GM20000 (cell line): Measurements from ENCODE around the gene NFIC.
"Not testable (repeated sequence)": the region's sequence is repeated elsewhere in the genome, so short reads cannot be mapped to it uniquely, and the experiment has no call there.

ENCODE experiments used
- DNase-seq: peaks from one replicate; pipeline ENCODE4 v3.0.0; 2012; ENCODE audit warnings: low spot score
- TF ChIP-seq, protein P1 (sequence below): IDR thresholded peaks from 2 replicates; pipeline ENCODE4 v1.5.1; 2012; ENCODE audit warnings: mild to moderate bottlenecking, control low read depth; ENCODE audit errors: extremely low read depth, missing control alignments

The NFIC gene

DNA sequence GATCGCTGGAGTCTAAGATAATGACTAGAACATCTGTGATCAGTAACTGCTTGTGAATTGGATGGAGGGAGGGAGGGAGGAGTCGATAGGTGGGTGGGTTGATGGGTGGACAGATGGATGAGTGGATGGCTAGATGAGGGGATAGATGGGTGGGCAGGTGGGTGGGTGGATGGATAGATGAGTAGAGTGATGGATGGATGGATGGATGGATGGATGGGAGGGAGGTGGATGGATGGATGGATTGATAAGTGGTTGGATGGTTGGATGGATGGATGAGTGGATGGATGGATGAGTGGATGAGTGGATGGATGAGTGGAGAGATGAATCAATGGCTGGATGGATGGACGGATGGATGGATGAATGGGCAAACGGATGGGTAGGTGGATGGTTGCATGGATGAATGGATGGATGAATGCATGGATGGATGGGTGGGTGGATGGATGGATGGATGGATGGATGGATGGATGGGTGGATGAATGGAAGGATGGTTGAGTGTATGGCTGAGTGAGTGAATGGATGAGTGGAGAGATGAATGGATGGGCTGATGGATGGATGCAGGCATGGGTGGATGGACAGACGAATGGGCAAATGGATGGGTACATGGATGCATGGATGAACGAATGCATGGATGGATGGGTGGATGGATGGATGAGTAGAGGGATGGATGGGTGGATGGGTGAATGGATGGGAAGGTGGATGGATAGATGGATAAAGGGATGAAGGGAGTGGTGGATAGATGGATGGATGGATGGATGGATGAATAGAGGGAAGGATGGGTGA lies 44.0 kb upstream of the NFIC start:
- TF ChIP-seq, protein P1, sequence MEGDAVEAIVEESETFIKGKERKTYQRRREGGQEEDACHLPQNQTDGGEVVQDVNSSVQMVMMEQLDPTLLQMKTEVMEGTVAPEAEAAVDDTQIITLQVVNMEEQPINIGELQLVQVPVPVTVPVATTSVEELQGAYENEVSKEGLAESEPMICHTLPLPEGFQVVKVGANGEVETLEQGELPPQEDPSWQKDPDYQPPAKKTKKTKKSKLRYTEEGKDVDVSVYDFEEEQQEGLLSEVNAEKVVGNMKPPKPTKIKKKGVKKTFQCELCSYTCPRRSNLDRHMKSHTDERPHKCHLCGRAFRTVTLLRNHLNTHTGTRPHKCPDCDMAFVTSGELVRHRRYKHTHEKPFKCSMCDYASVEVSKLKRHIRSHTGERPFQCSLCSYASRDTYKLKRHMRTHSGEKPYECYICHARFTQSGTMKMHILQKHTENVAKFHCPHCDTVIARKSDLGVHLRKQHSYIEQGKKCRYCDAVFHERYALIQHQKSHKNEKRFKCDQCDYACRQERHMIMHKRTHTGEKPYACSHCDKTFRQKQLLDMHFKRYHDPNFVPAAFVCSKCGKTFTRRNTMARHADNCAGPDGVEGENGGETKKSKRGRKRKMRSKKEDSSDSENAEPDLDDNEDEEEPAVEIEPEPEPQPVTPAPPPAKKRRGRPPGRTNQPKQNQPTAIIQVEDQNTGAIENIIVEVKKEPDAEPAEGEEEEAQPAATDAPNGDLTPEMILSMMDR: no peak
- no peak for DNase-seq

DNA sequence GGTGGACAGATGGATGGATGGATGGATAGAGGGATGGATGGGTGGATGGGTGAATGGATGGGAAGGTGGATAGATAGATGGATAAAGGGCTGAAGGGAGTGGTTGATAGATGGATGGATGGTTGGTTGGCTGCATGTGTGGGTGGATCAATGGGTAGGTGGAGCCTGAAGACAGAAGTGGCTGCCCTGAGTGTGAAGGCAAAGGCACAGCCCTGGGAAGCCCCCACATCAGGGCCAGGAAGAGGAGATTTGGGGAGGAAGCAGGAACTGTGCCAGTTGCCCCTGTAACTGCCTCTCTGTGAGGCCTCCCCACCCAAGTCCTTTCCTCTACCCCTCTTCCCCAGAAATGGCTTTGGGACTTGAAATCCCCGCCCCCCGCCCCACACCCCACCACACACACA lies 43.4 kb upstream of the NFIC start:
- peak; percentile 46 for DNase-seq
- TF ChIP-seq, protein P1: no peak

DNA sequence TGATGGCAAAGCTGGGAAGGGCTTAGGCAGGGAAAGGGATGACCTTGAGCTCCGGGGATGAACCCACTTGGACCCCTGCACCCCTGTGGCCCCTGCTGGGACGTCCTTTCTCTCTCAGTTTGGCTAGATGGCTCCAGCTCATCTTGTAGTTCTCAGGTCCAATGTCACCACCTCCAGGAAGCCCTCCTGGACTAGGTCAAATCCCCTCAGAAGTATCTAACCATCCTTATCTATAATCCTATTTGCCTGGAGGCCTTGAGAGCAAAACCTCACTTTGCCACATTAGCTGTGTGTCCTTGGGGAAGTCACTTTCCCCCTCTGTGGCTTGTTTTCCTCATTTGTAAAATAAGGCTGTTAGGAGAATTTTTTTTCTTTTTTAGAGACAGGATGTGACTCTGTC lies 42.7 kb upstream of the NFIC start:
- no peak for DNase-seq
- TF ChIP-seq, protein P1: no peak

DNA sequence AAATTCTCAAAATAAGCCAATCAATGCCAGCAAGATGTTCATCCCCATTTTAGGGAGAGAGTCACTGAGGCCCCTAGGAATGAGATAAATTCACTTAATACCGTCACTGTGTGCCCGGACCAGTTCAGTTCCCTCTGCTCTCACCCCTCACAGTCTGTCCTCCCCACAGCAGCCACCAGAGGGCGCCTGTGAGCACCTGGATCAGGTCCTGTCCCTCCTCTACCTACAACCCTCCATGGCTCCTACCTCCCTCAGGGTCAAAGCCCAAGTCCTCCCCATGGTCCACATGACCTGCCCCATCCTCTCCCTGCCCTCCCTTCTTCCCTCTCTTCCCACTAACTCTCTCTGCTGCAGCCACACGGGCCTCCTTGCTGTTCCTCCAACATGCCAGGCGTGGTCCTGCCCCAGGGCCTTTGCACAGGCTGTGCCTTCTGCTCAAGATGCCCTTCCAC lies 42.0 kb upstream of the NFIC start:
- DNase-seq: peak; percentile 77
- TF ChIP-seq, protein P1: peak; percentile 65

DNA sequence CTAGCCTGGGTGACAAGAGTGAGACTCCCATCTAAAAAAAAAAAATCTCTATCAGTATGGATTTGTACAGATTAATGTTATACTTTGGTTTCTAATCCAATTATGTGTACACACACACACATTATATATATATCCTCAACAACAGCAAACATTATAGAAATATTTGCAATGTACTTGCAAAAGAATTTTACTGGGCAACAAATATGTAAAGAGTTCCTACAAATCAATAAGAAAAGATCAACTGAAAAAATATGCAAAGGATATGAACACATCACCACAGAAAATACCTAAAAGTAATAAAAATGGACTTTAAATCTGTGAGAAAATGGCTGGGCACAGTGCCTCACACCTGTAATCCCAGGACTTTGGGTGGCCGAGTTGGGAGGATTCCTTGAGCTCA lies 40.9 kb upstream of the NFIC start:
- TF ChIP-seq, protein P1: no peak
- no peak for DNase-seq

DNA sequence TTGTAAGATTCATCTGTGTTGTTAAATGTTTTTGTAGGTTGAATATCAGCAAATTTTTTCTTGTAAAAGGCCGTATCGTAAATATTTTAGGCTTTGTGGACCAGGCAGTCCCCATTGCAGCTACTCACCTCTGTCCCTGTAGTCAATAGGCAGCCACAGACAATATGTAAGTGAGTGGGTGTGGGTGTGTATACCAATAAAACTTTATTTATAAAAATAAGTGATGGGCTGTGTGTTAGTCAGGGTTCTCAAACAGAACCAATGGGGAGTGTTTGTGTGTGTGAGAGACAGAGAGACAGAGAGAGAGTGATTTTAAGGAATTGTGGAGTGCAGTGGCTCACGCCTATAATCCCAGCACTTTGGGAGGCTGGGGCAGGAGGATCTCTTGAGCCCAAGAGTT lies 37.6 kb upstream of the NFIC start:
- DNase-seq: no peak
- TF ChIP-seq, protein P1: no peak

DNA sequence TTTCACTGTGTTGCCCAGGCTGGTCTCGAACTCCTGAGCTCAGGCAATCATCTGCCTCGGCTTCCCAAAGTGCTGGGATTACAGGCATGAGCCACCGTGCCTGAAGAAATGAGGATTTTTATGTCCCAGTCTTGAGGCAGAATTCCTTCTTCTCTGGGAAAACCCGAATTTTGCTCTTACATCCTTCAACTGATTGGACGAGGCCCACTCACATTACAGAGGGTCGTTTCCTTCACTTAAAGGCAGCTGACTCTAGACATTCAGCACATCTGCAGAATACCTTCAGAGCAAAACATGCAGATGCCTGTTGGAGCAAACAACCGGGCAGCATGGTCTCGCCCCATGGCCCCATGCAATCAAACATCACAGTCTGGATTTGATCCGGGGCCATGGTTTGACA lies 36.3 kb upstream of the NFIC start:
- no peak for DNase-seq
- TF ChIP-seq, protein P1: no peak

DNA sequence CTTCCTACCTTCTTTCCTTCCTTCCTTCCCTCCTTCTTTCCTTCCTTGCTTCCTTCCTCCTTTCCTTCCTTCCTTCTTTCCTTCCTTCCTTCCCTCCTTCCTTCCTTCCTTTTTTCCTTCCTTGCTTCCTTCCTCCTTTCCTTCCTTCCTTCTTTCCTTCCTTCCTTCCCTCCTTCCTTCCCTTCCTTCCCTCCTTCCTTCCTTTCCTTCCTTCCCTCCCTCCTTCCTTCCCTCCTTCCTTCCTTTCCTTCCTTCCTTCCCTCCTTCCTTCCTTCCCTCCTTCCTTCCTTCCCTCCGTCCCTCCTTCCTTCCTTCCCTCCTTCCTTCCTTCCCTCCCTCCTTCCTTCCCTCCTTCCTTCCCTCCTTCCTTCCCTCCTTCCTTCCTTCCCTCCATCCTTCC lies 34.2 kb upstream of the NFIC start:
- not testable (repeated sequence) for DNase-seq
